ENCODE data around the gene ZBTB21. TPM values are rescaled to one million over a fixed set of nuclear protein-coding genes. Genes with fewer than 3 reads are reported as not detected.

ZBTB21 gene
- total RNA-seq, 2 experiments from 2014 or later: 132 to 139 TPM

- no peak for ATAC-seq (ENCODE audit: poor library complexity)
- Histone ChIP-seq H3K9me3 (ENCODE audit: control insufficient read depth in 1 of 2, insufficient read depth in 1 of 2, low read length in 2 of 2) (peaks cover 0 to 5% of the 10 kb centered on the region in 2 experiments), H3K4me3 (ENCODE audit: low read length) (no peak overlapping the region), H3K4me1 (ENCODE audit: insufficient read depth, low read length) (peaks cover 11% of the 10 kb centered on the region), H3K27me3 (ENCODE audit: control insufficient read depth in 1 of 2, insufficient read depth in 2 of 2, low read length in 2 of 2) (no peaks in the 10 kb centered on the region), H3K27ac (ENCODE audit: low read depth in 1 of 2, low read length in 2 of 2) (no peak overlapping the region), H3K36me3 (ENCODE audit: insufficient read depth, low read length) (no peaks in the 10 kb centered on the region)
- Mint-ChIP-seq H3K4me1 (ENCODE audit: low read depth) (peaks cover 14% of the 10 kb centered on the region), H3K4me3 (peak overlapping the region; percentile 85), H3K27ac (peak overlapping the region; percentile 88), H3K27me3 (no peaks in the 10 kb centered on the region), H3K9me3 (peaks cover 3% of the 10 kb centered on the region), H3K36me3 (ENCODE audit: low read depth) (peaks cover 12% of the 10 kb centered on the region)
- no peak for DNase-seq
- ChIA-PET CTCF (interaction anchor here (4.4 kb wide), 1 partner anchor 95 kb away, joined by 25 read pairs; no protein-coding TSS in a partner anchor), POLR2A (interaction anchor here (1.5 to 5.8 kb wide), 3 partner anchors 50 to 95 kb away, joined by 5 to 88 read pairs (median 5); no protein-coding TSS in a partner anchor)
- no peak for TF ChIP-seq CTCF (IDR thresholded peaks at IDR 0.05)
- intact Hi-C loops (cut with DNase I, micrococcal nuclease): loop anchor here in 1 of 2 experiments (5.0 kb wide), 1 partner anchor 86 kb away; no protein-coding TSS in a partner anchor
These were observed 2.7 kb upstream of the ZBTB21 start for GRCh38 chr21:42012763-42013329.

GRCh38 chr21:42012344-42012743, 2.2 kb upstream of the ZBTB21 start:
- Mint-ChIP-seq H3K4me1 (ENCODE audit: low read depth) (peaks cover 19% of the 10 kb centered on the region), H3K9me3 (peaks cover 3% of the 10 kb centered on the region), H3K4me3 (peak overlapping the region; percentile 85), H3K36me3 (ENCODE audit: low read depth) (peaks cover 17% of the 10 kb centered on the region), H3K27ac (peak overlapping the region; percentile 88), H3K27me3 (no peaks in the 10 kb centered on the region)
- H3K9me3 ChIP-seq (ENCODE audit: control insufficient read depth in 1 of 2, insufficient read depth in 1 of 2, low read length in 2 of 2): peaks cover 0 to 5% of the 10 kb centered on the region in 2 experiments
- peaks cover 11% of the 10 kb centered on the region for H3K4me1 ChIP-seq (ENCODE audit: insufficient read depth, low read length)
- no peak for TF ChIP-seq CTCF (IDR thresholded peaks at IDR 0.05)
- DNase-seq: no peak
- no peak overlapping the region for H3K4me3 ChIP-seq (ENCODE audit: low read length)
- ATAC-seq (ENCODE audit: poor library complexity): no peak
- no peaks in the 10 kb centered on the region for H3K36me3 ChIP-seq (ENCODE audit: insufficient read depth, low read length)
- H3K27ac ChIP-seq (ENCODE audit: low read depth in 1 of 2, low read length in 2 of 2): no peak overlapping the region
- intact Hi-C loops (cut with DNase I, micrococcal nuclease): loop anchor here in 1 of 2 experiments (5.0 kb wide), 1 partner anchor 85 kb away; no protein-coding TSS in a partner anchor
- H3K27me3 ChIP-seq (ENCODE audit: control insufficient read depth in 1 of 2, insufficient read depth in 2 of 2, low read length in 2 of 2): no peaks in the 10 kb centered on the region
- CTCF ChIA-PET: interaction anchor here (1.2 to 4.4 kb wide), 2 partner anchors 96 to 102 kb away, joined by 3 to 25 read pairs; no protein-coding TSS in a partner anchor
- POLR2A ChIA-PET: interaction anchor here (1.5 to 5.8 kb wide), 2 partner anchors 50 to 87 kb away, joined by 5 to 88 read pairs; no protein-coding TSS in a partner anchor

GRCh38 chr21:42010507-42011495, 641 bp upstream of the ZBTB21 start:
- ATAC-seq (ENCODE audit: poor library complexity) (no peak), DNase-seq (peak in 9 of 14 experiments; percentile 3 to 70 (median 25))
- intact Hi-C loops (cut with DNase I, micrococcal nuclease): loop anchor here (1.0 to 5.0 kb wide), 3 partner anchors 52 to 84 kb away; no protein-coding TSS in a partner anchor
- Mint-ChIP-seq H3K27ac (peak overlapping the region; percentile 99), H3K36me3 (ENCODE audit: low read depth) (peaks cover 24% of the 10 kb centered on the region), H3K9me3 (peaks cover 3% of the 10 kb centered on the region), H3K27me3 (no peaks in the 10 kb centered on the region), H3K4me1 (ENCODE audit: low read depth) (peaks cover 29% of the 10 kb centered on the region), H3K4me3 (peak overlapping the region; percentile 85)
- H3K27me3 ChIP-seq (ENCODE audit: control insufficient read depth in 1 of 2, insufficient read depth in 2 of 2, low read length in 2 of 2): no peaks in the 10 kb centered on the region
- ChIA-PET CTCF (interaction anchor here (4.4 kb wide), 1 partner anchor 97 kb away, joined by 25 read pairs; no protein-coding TSS in a partner anchor), POLR2A (interaction anchor here (0.7 to 5.8 kb wide), 8 partner anchors 17 to 384 kb away, joined by 3 to 88 read pairs (median 4); no protein-coding TSS in a partner anchor)
- H3K4me3 ChIP-seq (ENCODE audit: low read length): peak overlapping the region; percentile 57
- H3K4me1 ChIP-seq (ENCODE audit: insufficient read depth, low read length): peaks cover 11% of the 10 kb centered on the region
- peaks cover 0 to 5% of the 10 kb centered on the region in 2 experiments for H3K9me3 ChIP-seq (ENCODE audit: control insufficient read depth in 1 of 2, insufficient read depth in 1 of 2, low read length in 2 of 2)
- no peak for TF ChIP-seq CTCF (IDR thresholded peaks at IDR 0.05)
- peak overlapping the region; percentile 58 to 91 for H3K27ac ChIP-seq (ENCODE audit: low read depth in 1 of 2, low read length in 2 of 2)
- H3K36me3 ChIP-seq (ENCODE audit: insufficient read depth, low read length): no peaks in the 10 kb centered on the region
